Measurements from ENCODE around the gene CACNA1E. TPM values are rescaled to one million over a fixed set of nuclear protein-coding genes. Genes with fewer than 3 reads are reported as not detected.

CACNA1E gene
- total and polyA plus RNA-seq, 5 donors from 2014 or later: not detected

DNA sequence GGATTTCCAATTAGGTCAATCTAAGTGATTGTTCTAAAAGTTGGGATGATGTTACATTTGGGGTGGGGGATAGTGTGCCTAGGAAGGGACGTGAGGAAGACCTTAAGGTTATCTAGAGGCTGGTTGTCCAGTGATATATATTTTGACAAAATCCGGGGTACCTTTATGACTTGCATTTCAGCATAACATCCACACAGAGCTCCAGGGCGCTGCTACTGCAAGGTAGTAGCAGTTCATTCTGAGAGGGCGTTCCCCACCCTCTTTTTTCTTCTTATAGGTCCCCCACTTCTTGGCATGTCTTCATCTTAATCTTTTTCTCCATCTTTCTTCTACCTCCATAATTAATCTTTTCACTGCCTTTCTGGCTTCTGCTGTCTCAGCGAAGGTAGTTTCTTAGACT, 161.9 kb downstream of the CACNA1E start:
- DNase-seq (no peak), ATAC-seq (ENCODE audit: low read depth in 2 of 2) (no peak)
- H3K27me3 Mint-ChIP-seq: peaks cover 4% of the 10 kb centered on the region
- H3K9me3 ChIP-seq (ENCODE audit: control insufficient read depth in 2 of 2, low read length in 2 of 2): no peaks in the 10 kb centered on the region
- no peaks in the 10 kb centered on the region for H3K4me1 Mint-ChIP-seq
- no peaks in the 10 kb centered on the region for H3K27me3 ChIP-seq (ENCODE audit: control insufficient read depth, insufficient read depth, low read length)
- H3K4me1 ChIP-seq (ENCODE audit: control insufficient read depth, insufficient read depth, low read length, poor library complexity, severe bottlenecking): no peaks in the 10 kb centered on the region
- no peaks in the 10 kb centered on the region for H3K36me3 ChIP-seq (ENCODE audit: control insufficient read depth, insufficient read depth, low read length)
- H3K27ac ChIP-seq (ENCODE audit: insufficient read depth, low read length, poor library complexity, severe bottlenecking): no peak overlapping the region
- H3K27ac Mint-ChIP-seq: no peak overlapping the region
- no peak overlapping the region for H3K4me3 ChIP-seq (ENCODE audit: low read depth, low read length)
- H3K4me3 Mint-ChIP-seq: no peak overlapping the region
- no peaks in the 10 kb centered on the region for H3K36me3 Mint-ChIP-seq
- H3K9me3 Mint-ChIP-seq: peaks cover 0 to 3% (median 0%) of the 10 kb centered on the region in 7 donors

GRCh38 chr1:181646710-181647109, 163.4 kb downstream of the CACNA1E start:
- Histone ChIP-seq H3K27ac (ENCODE audit: insufficient read depth, low read length, poor library complexity, severe bottlenecking) (no peak overlapping the region), H3K9me3 (ENCODE audit: control insufficient read depth in 2 of 2, low read length in 2 of 2) (no peaks in the 10 kb centered on the region), H3K27me3 (ENCODE audit: control insufficient read depth, insufficient read depth, low read length) (no peaks in the 10 kb centered on the region), H3K4me1 (ENCODE audit: control insufficient read depth, insufficient read depth, low read length, poor library complexity, severe bottlenecking) (no peaks in the 10 kb centered on the region), H3K36me3 (ENCODE audit: control insufficient read depth, insufficient read depth, low read length) (no peaks in the 10 kb centered on the region), H3K4me3 (ENCODE audit: low read depth, low read length) (no peak overlapping the region)
- Mint-ChIP-seq H3K4me1 (no peaks in the 10 kb centered on the region), H3K9me3 (peaks cover 0 to 3% (median 0%) of the 10 kb centered on the region in 7 donors), H3K27me3 (peaks cover 13% of the 10 kb centered on the region), H3K4me3 (no peak overlapping the region), H3K27ac (no peak overlapping the region), H3K36me3 (no peaks in the 10 kb centered on the region)
- ATAC-seq (ENCODE audit: low read depth in 2 of 2) (no peak), DNase-seq (no peak)

- H3K4me1 ChIP-seq (ENCODE audit: control insufficient read depth, insufficient read depth, low read length, poor library complexity, severe bottlenecking): no peaks in the 10 kb centered on the region
- no peaks in the 10 kb centered on the region for H3K36me3 Mint-ChIP-seq
- no peaks in the 10 kb centered on the region for H3K4me1 Mint-ChIP-seq
- H3K27ac ChIP-seq (ENCODE audit: insufficient read depth, low read length, poor library complexity, severe bottlenecking): no peak overlapping the region
- H3K9me3 Mint-ChIP-seq: peaks cover 0 to 5% (median 0%) of the 10 kb centered on the region in 7 donors
- DNase-seq: no peak
- H3K27me3 Mint-ChIP-seq: peaks cover 13% of the 10 kb centered on the region
- H3K4me3 ChIP-seq (ENCODE audit: low read depth, low read length): no peak overlapping the region
- H3K9me3 ChIP-seq (ENCODE audit: control insufficient read depth in 2 of 2, low read length in 2 of 2): no peaks in the 10 kb centered on the region
- H3K27ac Mint-ChIP-seq: no peak overlapping the region
- no peak for ATAC-seq (ENCODE audit: low read depth in 2 of 2)
- no peaks in the 10 kb centered on the region for H3K36me3 ChIP-seq (ENCODE audit: control insufficient read depth, insufficient read depth, low read length)
- H3K27me3 ChIP-seq (ENCODE audit: control insufficient read depth, insufficient read depth, low read length): no peaks in the 10 kb centered on the region
- H3K4me3 Mint-ChIP-seq: no peak overlapping the region
Measured at GRCh38 chr1:181647314-181648035, 164.2 kb downstream of the CACNA1E start.

- no peak overlapping the region for H3K27ac Mint-ChIP-seq
- peaks cover 13% of the 10 kb centered on the region for H3K27me3 Mint-ChIP-seq
- no peaks in the 10 kb centered on the region for H3K27me3 ChIP-seq (ENCODE audit: control insufficient read depth, insufficient read depth, low read length)
- no peak overlapping the region for H3K4me3 ChIP-seq (ENCODE audit: low read depth, low read length)
- no peak for ATAC-seq (ENCODE audit: low read depth in 2 of 2)
- no peaks in the 10 kb centered on the region for H3K9me3 ChIP-seq (ENCODE audit: control insufficient read depth in 2 of 2, low read length in 2 of 2)
- no peaks in the 10 kb centered on the region for H3K36me3 ChIP-seq (ENCODE audit: control insufficient read depth, insufficient read depth, low read length)
- no peaks in the 10 kb centered on the region for H3K4me1 ChIP-seq (ENCODE audit: control insufficient read depth, insufficient read depth, low read length, poor library complexity, severe bottlenecking)
- no peak for DNase-seq
- peaks cover 0 to 3% (median 0%) of the 10 kb centered on the region in 7 donors for H3K9me3 Mint-ChIP-seq
- no peak overlapping the region for H3K27ac ChIP-seq (ENCODE audit: insufficient read depth, low read length, poor library complexity, severe bottlenecking)
- no peaks in the 10 kb centered on the region for H3K36me3 Mint-ChIP-seq
- H3K4me1 Mint-ChIP-seq: no peaks in the 10 kb centered on the region
- no peak overlapping the region for H3K4me3 Mint-ChIP-seq
Measured at GRCh38 chr1:181651276-181651675, 168.0 kb downstream of the CACNA1E start.

DNA sequence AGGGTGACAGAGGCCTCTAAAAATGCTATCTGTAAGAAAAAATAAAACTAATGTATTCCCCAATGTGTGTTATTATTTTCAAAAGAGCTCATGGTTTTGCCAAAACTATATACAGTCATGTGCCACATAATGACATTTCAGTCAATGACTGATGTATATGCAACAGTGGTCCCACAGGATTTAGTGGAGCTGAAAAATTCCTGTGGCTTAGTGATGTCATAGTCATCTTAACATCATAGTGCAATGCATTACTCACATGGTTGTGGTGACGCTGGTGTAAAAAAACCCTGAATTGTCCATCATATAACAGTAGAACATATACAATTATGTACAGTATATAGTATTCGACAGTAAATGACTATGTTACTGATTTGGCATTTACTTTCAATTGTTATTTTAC, 172.4 kb downstream of the CACNA1E start:
- Histone ChIP-seq H3K4me3 (ENCODE audit: low read depth, low read length) (no peak overlapping the region), H3K27ac (ENCODE audit: insufficient read depth, low read length, poor library complexity, severe bottlenecking) (no peak overlapping the region), H3K27me3 (ENCODE audit: control insufficient read depth, insufficient read depth, low read length) (peaks cover 2% of the 10 kb centered on the region), H3K36me3 (ENCODE audit: control insufficient read depth, insufficient read depth, low read length) (no peaks in the 10 kb centered on the region), H3K4me1 (ENCODE audit: control insufficient read depth, insufficient read depth, low read length, poor library complexity, severe bottlenecking) (no peaks in the 10 kb centered on the region), H3K9me3 (ENCODE audit: control insufficient read depth in 2 of 2, low read length in 2 of 2) (no peaks in the 10 kb centered on the region)
- peaks cover 3% of the 10 kb centered on the region for H3K27me3 Mint-ChIP-seq
- H3K27ac Mint-ChIP-seq: no peak overlapping the region
- DNase-seq (no peak), ATAC-seq (ENCODE audit: low read depth in 2 of 2) (no peak)
- H3K9me3 Mint-ChIP-seq: peaks cover 0 to 3% (median 0%) of the 10 kb centered on the region in 7 donors
- H3K36me3 Mint-ChIP-seq: no peaks in the 10 kb centered on the region
- H3K4me3 Mint-ChIP-seq: no peak overlapping the region
- H3K4me1 Mint-ChIP-seq: no peaks in the 10 kb centered on the region

DNA sequence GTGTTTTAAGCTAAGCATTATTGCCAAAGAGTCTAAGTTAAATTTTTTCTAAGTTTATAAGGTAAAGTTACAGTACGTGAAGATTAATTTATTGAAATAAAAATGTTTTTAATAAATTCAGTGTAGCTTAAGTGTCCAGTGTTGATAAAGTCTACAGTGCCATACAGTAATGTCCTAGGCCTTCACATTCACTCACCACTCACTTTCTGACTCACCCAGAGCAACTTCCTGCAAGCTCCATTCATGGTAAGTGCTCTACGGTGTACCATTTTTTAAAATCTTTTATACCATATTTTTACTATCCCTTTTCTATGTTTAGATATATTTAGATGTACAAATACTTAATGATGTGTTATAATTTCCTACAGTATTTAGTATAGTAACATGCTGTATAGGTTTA, 173.2 kb downstream of the CACNA1E start:
- Mint-ChIP-seq H3K27ac (no peak overlapping the region), H3K9me3 (peaks cover 0 to 3% (median 0%) of the 10 kb centered on the region in 7 donors), H3K36me3 (no peaks in the 10 kb centered on the region), H3K4me1 (no peaks in the 10 kb centered on the region), H3K27me3 (no peaks in the 10 kb centered on the region), H3K4me3 (no peak overlapping the region)
- DNase-seq (no peak), ATAC-seq (ENCODE audit: low read depth in 2 of 2) (no peak)
- Histone ChIP-seq H3K4me1 (ENCODE audit: control insufficient read depth, insufficient read depth, low read length, poor library complexity, severe bottlenecking) (no peaks in the 10 kb centered on the region), H3K9me3 (ENCODE audit: control insufficient read depth in 2 of 2, low read length in 2 of 2) (no peaks in the 10 kb centered on the region), H3K27me3 (ENCODE audit: control insufficient read depth, insufficient read depth, low read length) (peaks cover 2% of the 10 kb centered on the region), H3K4me3 (ENCODE audit: low read depth, low read length) (no peak overlapping the region), H3K27ac (ENCODE audit: insufficient read depth, low read length, poor library complexity, severe bottlenecking) (no peak overlapping the region), H3K36me3 (ENCODE audit: control insufficient read depth, insufficient read depth, low read length) (no peaks in the 10 kb centered on the region)

DNA sequence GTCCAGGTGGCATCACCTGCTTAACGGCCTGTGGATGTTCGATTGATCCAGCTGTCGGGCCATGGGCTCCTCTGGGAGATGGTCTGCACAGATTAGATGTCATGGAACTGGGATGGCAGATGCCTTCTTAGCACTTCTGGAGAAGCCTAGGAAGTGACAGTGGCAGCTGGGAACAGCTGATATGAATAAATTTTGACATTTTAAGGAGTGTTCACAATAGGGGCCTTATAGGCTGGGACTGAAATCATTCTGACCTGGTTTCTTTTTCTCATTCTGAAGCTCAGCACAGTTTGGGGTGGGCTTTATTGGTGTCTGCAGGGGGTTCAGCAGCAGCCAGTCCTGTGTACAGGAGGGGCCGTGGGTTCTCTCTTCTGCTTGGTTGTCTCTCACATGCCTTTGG, 175.3 kb downstream of the CACNA1E start:
- H3K4me3 ChIP-seq (ENCODE audit: low read depth, low read length): no peak overlapping the region
- no peaks in the 10 kb centered on the region for H3K27me3 Mint-ChIP-seq
- H3K27ac ChIP-seq (ENCODE audit: insufficient read depth, low read length, poor library complexity, severe bottlenecking): no peak overlapping the region
- no peaks in the 10 kb centered on the region for H3K4me1 Mint-ChIP-seq
- H3K27me3 ChIP-seq (ENCODE audit: control insufficient read depth, insufficient read depth, low read length): peaks cover 7% of the 10 kb centered on the region
- peaks cover 0 to 2% (median 0%) of the 10 kb centered on the region in 7 donors for H3K9me3 Mint-ChIP-seq
- no peaks in the 10 kb centered on the region for H3K9me3 ChIP-seq (ENCODE audit: control insufficient read depth in 2 of 2, low read length in 2 of 2)
- ATAC-seq (ENCODE audit: low read depth in 2 of 2): no peak
- H3K36me3 Mint-ChIP-seq: no peaks in the 10 kb centered on the region
- H3K27ac Mint-ChIP-seq: no peak overlapping the region
- H3K4me1 ChIP-seq (ENCODE audit: control insufficient read depth, insufficient read depth, low read length, poor library complexity, severe bottlenecking): no peaks in the 10 kb centered on the region
- DNase-seq: no peak
- no peak overlapping the region for H3K4me3 Mint-ChIP-seq
- no peaks in the 10 kb centered on the region for H3K36me3 ChIP-seq (ENCODE audit: control insufficient read depth, insufficient read depth, low read length)

GRCh38 chr1:181659321-181659957, 176.1 kb downstream of the CACNA1E start:
- no peak overlapping the region for H3K4me3 ChIP-seq (ENCODE audit: low read depth, low read length)
- H3K36me3 ChIP-seq (ENCODE audit: control insufficient read depth, insufficient read depth, low read length): no peaks in the 10 kb centered on the region
- H3K27me3 ChIP-seq (ENCODE audit: control insufficient read depth, insufficient read depth, low read length): peaks cover 14% of the 10 kb centered on the region
- ATAC-seq (ENCODE audit: low read depth in 2 of 2) (no peak), DNase-seq (no peak)
- H3K9me3 ChIP-seq (ENCODE audit: control insufficient read depth in 2 of 2, low read length in 2 of 2): no peaks in the 10 kb centered on the region
- H3K4me1 Mint-ChIP-seq: no peaks in the 10 kb centered on the region
- H3K27ac ChIP-seq (ENCODE audit: insufficient read depth, low read length, poor library complexity, severe bottlenecking): no peak overlapping the region
- H3K4me1 ChIP-seq (ENCODE audit: control insufficient read depth, insufficient read depth, low read length, poor library complexity, severe bottlenecking): no peaks in the 10 kb centered on the region
- no peak overlapping the region for H3K27ac Mint-ChIP-seq
- no peaks in the 10 kb centered on the region for H3K36me3 Mint-ChIP-seq
- no peak overlapping the region for H3K4me3 Mint-ChIP-seq
- peaks cover 2% of the 10 kb centered on the region for H3K27me3 Mint-ChIP-seq
- peaks cover 0 to 2% (median 0%) of the 10 kb centered on the region in 7 donors for H3K9me3 Mint-ChIP-seq
